Hindlimb muscle (tissue), 1 donor: ENCODE measurements around the gene BANP. TPM values are rescaled to one million over a fixed set of nuclear protein-coding genes. Genes with fewer than 3 reads are reported as not detected.
A peak's percentile ranks its signal among the peaks of the same experiment; 100 is the strongest.
"Not testable (repeated sequence)": the region's sequence is repeated elsewhere in the genome, so short reads cannot be mapped to it uniquely, and the experiment has no call there.

Experiments
- DNase-seq: peaks from one replicate; pipeline ENCODE4 v3.0.0-alpha.2; 2013
- polyA plus RNA-seq: library from polyadenylated mRNA; unstranded; fragments of 120-200 nt; gene quantifications from one replicate; pipeline ENCODE4 v1.2.1, GENCODE V29; 2013; ENCODE audit not compliant: insufficient read length

Gene BANP
- polyA plus RNA-seq, 1 donor, result 16.9 TPM

DNA sequence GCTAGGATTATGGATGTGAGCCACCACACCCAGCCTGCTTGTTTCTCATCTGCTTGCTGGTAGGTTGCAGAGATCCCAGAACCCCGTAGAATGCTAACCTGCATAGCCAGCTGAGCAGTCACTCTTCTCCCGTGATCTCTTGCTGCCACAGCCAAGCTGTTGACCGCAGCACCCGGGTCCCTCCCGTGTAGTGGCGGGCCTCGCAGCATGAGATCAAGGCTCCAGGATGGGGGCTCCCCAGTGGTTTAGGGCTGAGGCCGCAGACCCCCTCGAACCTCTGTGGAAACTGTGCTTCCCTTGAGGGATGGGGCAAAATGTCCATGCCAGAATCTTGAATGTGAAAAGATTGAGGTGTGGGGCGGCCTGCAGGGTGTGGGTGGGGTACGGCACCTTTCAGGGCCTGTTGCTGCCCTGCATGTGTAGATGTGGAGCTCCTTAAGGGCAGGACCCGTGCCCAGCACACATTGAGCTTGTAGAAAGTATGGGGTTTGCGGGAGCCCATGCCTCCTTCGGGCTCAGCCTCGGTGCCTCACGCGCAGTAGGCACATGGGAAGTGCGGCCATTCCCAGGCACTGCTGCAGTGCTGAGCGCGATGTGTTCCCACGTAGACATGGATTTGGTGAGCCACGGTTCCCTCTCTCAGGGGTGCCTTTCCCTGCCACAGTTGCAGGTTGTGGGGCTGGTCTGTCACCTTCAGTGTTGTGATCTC lies 99.9 kb downstream of the BANP start:
- DNase-seq, result no peak

DNA sequence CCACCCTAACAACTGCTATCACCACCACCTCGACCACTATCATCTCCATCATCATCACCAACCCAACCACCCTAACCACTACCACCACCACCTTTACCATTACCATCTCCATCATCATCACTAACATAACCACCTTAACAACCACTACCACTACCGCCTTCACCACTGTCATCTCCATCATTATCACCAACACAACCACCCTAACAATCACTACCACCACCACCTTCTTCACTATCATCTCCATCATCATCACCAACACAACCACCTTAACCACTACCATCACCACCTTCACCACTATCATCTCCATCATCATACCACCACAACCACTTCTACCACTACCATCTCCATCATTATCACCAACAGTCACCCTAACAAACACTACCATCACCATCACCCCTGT lies 101.4 kb downstream of the BANP start:
- DNase-seq, result no peak

DNA sequence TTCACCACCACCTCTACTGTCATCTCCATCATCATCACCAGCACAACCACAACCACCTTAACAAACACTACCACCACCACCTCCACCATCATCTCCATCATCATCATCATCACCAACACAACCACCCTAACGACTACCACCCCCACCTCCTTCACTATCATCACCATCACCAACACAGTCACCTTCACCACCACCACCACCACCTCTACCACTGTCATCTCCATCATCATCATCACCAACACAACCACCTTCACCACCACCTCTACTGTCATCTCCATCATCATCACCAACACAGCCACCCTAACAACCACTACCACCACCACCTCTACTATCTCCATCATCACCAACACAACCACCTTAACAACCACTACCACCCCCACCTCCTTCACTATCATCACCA lies 102.2 kb downstream of the BANP start:
- DNase-seq, result not testable (repeated sequence)

DNA sequence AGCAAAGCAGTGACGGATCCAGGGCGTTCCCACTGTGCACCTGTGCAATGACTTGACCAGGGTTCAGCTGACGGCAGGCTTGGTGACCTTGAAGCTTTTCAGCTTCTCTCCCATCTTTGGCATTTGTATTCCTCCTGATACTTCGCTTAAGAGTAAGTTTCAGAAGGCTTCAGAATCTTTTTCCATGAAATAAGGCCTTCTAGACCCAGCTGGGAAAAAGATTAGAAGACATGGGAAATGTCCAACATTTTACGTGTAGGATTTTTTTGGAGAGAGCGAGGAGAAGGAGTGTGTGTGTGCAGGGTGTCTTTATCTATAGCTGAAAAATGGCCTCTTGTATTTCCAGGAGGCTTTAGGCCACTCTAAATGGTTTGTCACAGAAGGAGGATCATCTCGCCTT lies 104.1 kb downstream of the BANP start:
- DNase-seq, result peak; percentile 78

DNA sequence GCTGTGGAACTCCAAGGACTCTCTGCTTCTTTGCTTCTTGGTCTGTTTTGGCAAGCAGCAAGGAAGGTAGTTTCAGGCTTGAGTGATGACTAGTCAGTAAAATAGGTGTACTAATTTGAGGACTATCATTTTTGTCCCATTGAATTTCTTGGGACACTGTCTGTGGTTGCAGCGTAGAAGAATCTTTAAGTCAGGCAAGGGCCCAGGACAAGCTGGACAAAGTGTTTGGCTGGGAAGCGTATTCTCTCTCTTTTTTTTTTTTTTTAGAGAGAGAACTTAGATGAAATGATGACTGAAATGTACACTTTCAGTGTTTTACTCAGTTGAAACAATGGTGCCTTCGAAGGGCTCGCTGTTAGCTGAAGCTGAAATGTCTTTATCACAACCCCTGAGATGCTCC lies 105.0 kb downstream of the BANP start:
- DNase-seq, result no peak

DNA sequence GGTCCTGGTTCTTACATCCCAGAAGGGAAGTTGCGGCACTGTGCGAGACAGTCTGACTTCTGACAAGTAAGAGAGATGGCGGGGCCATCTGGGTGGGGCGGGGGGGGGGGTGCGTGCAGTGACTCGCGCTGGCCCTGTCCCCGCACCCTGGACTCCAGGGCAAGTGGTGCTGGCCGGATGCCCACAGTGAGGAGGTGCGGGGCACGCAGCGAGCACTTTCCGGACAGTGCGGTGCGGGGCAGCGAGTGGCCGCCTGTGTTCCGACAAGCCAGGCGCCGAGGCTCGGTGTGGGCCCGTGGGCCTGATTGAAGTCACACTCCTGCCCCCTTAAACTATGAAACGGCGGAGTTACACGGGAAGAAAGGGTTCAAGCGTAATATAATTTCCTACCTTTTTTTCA lies 106.4 kb downstream of the BANP start:
- no peak for DNase-seq

DNA sequence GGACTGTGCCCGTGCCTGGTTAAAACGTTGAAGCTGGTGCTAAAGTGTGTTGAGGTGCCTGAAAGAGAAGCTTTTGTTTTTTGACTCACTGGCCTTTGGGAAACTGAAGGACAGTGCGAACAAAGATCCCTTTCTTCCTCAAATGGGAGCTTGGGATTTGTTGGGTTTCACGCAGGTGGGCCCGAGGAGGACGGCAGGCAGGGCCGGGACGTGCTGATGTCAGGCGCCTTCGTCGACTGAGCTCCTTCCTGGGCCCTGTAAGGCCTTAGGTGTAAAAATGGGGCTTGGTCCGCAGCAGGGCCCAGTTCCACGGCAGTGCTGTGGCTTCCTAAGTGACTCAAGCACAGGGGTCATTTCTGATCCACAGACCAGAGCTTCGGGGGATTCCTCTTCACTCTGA lies 106.9 kb downstream of the BANP start:
- DNase-seq, result no peak

DNA sequence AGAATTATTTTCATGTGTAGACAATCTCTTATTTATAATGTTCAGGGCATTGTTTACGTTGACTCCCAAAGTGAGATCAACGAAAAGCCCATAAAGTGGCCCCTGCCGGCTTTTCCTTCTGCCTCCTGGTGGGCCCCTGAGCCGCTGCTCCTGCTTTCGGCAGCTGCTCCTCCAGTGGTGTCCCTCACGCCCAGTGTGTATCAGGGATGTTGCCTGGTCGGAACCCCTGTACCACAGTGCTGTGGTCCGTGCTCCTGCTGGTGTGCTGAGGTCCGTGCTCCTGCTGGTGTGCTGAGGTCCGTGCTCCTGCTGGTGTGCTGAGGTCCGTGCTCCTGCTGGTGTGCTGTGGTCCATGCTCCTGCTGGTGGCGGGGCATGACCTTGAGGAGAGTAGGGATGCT lies 107.6 kb downstream of the BANP start:
- DNase-seq, result no peak

DNA sequence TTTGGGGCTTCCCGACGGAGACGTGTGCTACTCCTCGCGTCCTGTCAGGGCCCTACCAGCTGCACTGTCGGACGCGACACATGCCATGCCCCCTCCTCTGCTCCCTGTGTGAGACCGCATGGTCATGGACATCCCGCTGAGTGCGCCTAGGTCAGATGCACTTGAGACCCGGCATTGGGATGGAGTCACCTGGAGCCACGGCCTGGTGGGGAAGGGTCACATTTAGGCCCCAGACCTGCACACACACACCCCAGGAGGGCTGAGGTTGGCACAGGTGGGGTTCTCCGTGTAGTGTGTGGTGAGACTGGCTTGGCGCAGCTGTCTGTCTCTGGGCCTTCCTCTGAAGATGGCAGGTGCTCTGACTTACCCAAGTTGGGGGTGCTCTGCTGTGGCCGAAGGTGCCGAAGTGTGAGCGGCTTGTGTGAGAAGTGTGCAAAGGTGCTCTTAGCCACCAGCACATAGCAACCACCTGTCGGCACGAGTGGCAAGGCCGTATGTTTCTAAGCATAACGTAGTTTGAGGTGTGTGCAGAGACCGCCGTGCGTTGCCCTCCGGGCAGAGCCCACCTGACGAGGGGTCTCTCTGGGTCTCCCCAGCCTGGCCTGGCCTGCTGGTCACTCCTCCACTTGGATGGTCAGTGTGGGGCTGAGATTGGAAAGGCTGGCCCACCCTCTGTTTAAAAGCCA lies 108.6 kb downstream of the BANP start:
- no peak for DNase-seq

DNA sequence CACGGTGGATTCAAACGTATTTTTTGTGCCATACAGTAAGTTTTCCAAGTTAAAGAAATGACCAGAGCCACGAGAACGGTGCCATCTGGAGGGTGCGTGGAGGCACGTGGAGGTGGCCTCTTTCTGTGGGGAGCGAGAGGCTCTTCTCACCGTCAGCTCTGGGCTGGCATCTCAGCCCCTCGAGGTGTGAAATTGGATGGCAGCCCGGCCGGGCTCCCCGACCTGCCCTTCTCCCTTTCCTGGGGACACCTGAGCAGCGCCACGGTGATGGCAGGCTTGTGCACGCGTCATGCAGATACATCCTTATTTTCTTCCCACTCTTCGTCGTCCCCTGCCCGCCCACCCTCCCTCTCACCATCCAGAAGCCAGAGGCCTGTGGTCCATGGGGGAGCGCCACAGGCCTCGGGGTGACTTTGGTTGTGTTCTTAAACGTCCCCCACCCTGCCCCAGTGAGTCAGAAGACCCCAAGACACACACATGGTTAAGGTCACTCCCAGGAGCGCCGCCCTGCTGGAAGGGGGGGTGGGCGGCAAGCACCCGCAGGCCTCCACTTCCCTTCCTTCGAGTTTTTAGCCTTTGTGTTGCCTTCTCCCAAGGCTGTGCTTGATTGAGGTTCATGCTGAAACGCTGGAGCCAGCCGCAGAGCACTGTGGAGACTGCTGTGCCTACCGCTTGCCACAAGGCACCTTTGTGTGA lies 109.4 kb downstream of the BANP start:
- no peak for DNase-seq

DNA sequence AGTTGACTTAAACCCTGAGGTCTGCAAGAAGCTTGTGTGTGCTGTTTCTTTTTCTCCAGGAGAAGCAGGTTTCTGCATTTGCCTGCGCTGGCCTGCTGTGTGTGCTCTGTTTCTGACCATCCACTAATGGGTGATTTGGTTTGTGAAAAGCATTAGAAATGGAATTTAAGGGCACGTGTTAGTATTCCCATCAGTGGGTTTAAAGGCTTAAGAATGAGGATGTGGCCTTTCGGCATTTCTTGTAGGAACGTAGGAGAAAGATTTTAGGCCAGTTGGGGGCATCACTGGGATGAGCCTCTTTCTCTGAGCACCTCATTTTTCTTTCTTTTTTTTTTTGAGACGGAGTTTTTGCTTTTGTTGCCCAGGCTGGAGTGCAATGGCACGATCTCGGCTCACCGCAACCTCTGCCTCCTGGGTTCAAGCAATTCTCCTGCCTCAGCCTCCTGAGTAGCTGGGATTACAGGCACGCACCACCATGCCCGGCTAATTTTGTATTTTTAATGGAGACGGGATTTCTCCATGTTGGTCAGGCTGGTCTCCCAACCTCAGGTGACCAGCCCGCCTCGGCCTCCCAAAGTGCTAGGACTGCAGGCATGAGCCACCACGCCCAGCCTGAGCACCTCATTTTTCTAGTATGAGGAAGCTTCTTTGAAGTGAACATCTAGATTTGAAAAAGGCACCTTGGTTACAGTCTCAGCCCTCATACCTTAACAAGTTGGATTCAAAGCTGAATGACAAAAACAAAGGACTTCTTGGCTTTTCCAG lies 110.3 kb downstream of the BANP start:
- no peak for DNase-seq

DNA sequence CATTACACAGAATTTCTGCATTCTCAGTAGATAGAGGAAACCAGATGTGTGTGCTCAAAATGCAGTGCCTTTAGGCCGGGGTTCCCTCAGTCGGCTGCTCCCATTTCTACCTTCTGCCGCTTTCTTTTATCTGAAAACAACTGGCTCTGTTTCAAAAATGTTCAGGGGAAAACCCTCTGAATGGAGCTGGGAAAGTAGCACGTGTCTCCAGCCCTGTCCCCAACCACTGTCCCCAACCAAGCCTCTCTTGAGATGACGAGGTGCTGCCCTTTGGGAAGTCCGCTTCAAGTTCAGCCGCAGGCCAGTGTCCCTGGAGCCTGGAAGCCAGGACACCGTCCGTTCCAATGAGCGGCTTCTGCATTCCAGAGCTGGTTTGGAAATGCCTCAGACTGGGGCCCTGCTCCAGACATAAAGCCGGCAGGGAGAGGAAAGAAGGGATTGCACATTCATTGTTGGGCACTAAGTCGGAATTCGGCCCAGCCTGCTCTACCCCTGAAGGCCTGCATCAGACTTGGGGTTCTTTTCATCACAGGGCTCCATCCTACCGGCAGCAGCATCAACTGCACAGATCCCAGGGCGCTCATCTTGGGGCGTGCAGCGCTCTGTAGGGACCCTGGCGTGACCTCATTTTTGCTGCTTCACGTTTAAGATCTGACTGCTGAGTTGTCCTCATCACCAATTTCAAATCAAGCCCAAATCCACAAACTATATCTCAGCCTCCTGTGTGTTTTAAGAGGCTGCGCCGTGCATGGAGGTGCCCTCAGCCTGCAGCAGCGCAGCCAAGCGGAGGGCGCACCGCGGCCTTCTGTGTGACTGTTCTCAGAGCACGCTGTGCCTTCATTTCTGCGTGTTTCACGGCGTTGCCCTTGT lies 111.3 kb downstream of the BANP start:
- DNase-seq, result no peak

DNA sequence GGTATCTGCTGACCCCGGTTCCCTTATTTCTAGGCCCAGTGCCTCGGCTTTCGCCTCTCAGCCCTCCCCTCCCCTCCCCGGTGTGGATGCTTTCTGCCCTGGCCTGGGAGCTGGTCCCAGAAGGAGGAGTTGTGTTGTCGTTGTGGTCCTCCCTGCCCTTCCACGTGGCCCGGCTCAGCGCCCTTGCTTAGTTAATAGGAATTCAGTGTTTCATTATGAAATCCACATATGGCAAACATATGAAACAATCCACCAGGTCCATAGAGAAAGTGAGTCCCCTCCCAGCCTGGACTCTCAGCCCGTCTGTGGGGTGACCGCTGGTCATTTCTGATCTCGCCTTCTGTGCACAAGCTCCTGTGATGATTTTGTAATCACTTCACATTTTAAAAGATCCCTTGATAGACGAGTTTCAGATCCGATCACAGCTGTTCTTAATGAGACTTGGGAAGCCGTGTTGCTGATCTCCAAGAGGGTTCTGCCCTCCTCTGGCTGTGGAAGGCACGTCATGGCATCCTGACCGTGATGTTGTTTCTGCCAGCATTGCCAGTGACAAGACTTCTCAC lies 112.1 kb downstream of the BANP start:
- DNase-seq, result peak; percentile 61

DNA sequence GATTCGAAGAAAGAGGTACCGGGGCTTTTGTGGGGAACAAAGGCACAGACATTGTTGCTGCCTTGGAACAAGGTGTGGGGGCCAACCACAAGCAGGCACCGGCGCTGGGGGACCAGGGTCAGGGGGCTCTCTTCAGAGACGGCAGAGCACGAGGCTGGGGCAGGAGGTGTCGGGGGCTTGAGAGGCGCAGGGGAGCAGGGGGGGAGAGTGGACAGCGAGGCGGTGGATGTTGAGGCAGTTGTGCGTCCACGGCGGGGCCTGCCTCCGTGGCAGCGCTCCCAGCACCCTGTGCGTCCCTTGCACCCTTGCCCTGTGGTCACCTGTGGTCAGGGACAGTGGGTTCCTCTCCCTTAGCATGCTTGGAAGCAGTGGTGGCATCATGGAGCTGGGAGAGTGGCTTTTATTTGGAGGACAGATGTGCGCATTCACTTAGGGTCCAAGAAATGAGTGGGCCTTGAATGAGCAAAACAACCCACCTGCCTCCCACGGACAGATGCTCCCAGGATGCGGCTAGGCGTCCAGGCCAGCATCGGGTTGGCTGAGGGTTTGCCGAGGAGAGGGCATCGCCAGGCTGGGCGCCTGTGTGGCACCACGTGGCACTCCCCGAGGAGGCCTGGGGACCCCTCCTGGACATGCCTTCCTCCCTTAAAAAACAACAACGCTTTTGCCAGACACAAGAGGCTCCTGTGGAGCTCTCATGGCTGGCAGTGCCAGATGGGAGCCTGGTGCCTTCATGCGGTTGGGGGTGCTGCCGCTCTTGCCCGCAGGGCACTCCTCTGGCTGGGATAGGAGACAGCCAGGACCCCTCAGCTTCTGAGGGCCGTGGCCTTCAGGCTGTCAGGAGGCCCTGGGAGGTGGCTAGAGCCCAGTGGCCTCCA lies 113.0 kb downstream of the BANP start:
- no peak for DNase-seq

DNA sequence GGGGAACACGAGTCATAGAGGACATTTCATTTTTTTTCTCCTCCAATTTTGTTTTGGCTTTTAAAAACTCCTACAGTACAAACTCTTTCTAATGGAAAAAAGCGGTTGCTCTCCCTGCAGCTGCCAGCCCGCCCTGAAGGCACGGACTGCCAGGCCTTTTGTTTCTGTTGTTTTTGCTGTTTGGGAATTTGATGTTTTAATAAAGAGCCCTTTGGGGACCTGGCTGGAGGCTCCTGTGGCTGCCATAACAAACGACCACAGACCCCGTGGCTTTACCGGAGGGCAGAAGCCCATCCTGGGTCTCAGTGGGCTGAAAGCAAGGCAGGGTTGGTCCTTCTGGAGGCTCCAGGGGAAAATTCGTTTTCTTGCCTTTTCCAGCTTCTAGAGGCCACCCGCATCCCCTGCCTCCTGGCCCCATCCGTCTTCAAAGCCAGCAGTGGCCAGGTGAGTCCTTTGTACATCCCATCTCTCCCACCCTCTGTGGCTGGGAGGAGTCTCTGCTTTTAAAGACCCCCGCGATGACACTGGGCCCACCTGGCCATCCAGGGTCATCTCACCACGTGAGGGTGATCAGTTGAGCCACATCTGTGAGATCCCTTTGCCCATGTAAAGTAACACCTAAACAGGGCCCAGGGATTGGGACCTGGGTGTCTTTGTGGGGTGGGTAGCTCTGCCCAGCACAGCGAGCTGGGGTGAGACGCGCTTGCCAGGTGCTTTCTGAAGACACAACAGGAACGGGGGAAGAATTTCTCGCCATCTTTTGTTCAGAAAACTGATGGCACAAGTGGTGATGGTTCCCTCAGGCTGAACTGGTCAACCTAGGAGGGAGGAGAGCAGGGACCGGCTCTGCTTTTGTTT lies 113.9 kb downstream of the BANP start:
- no peak for DNase-seq

DNA sequence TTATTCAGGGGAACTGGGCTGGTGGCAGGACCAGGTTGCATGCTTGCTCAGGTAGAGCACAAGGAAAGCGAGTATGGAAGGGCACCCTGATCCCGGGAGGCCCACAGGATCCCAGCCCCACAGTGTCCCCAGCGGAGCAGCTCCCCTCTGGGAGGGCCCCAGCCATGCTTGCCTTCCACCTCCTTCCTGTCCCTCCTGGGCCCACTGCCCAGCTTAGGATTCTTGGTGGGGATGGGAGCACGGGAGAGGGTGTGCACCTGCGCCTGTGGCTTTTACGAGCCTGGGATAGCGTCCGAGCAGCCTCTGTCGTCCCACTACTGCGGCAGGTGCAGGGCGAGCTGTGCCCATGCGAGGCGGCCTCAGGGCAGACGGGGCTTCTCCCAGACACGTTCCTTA lies 114.5 kb downstream of the BANP start:
- DNase-seq, result no peak

DNA sequence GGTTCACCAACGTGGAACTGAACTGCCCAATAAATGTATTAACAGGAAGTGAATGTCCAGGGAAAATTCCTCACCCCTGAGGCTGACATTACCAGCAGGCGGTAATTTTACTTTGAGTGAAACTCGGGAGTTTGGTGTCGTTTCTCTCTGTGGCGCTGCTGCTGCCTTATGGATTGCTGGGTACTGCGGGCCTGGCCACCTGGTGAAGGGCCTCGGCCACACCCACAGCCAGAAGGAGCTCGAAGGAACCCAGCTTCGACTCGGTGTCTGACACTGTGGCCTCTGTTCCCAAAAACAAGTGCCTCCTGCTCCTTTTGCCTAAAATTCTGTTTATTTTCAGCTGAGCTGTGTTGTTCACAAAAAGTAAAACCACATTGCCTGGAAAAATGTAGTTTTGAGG lies 115.0 kb downstream of the BANP start:
- no peak for DNase-seq

DNA sequence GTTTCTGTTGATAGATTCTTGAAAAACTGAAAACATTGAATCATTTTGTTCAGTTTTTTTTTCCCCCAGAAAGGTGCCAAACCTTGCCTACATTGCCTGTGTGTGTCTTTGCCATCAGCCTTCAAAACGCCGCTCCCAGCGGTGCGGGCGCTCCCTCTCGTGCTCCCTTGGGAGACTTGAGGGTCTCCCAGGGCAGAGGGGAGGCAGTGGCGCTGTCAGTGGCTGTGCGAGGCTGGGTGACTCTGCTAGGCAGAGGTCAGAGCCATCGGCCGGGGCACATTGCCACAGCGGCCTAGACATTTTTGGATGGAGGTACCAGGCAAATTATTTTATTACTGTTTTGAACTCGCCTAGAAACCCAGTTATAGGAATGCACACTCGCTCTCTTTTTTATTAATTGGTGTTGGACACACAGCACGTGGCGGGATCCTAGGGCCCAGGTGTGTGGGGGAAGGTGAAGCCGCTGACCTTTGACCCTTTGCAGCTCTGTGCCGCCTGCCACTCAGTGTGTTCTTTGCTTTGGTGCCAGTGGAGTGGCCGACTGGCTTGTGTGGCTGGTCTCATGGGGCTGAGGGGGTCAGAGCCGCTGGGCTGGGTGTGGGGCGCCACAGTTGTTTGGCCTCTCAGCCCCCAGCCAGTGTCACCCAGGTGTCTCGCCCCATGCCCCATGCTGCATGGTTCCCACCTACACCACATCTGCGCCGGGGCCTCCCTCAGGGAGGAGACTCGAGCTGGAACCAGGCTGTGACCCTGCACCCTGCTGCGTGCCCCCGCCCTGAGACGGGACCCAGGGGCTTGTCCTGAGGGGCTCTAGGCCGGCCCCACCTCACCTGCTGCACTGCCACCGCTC lies 115.7 kb downstream of the BANP start:
- no peak for DNase-seq
